ENCODE results near the gene KLF11.
"Not testable (repeated sequence)": the region's sequence is repeated elsewhere in the genome, so short reads cannot be mapped to it uniquely, and the experiment has no call there.

KLF11 gene

DNA sequence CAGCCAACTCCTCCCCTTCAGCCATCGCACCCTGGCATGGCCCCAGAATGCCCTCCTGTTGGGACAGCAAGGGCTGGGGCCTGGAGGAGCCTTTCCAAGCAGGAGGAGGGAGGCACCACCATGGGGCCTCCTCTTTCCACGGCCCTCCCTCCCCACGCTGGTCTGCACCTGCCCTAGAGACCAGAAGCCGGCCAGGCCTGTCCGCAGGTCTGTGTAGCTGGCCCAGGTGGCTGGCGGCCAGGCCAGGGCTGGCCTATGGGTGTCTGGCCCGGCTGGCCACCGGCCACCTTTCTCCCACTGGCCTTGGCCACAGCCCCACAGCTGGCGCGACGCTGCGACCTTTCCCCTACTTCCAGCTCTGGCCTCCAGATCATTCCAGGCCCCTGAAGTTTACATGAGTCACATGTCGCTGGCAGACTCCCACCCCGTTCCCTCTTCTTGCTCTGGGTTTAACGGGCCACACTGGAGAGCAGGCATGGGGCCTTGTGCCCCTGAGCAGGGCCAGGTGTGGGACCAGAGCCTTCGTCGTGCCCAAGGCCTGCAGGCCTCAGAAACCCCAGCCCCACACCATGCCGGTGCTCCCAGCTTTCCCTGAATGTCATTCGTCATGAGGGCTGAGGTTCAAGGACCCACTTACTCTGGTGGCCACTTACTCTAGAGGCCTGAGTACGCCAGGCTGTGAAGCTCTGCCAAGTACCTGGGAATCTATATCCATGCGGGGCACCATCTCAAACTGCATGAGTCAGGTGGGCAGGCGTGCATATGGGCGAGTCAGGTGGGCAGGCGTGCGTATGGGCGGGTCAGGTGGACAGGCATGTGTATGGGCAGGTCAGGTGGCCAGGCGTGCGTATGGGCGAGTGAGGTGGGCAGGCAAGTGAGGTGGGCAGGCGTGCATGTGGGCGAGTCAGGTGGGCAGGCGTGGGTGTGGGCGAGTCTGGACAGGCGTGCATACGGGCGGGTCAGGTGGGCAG, 33.3 kb upstream of the KLF11 start:
- no peak for DNase-seq

DNA sequence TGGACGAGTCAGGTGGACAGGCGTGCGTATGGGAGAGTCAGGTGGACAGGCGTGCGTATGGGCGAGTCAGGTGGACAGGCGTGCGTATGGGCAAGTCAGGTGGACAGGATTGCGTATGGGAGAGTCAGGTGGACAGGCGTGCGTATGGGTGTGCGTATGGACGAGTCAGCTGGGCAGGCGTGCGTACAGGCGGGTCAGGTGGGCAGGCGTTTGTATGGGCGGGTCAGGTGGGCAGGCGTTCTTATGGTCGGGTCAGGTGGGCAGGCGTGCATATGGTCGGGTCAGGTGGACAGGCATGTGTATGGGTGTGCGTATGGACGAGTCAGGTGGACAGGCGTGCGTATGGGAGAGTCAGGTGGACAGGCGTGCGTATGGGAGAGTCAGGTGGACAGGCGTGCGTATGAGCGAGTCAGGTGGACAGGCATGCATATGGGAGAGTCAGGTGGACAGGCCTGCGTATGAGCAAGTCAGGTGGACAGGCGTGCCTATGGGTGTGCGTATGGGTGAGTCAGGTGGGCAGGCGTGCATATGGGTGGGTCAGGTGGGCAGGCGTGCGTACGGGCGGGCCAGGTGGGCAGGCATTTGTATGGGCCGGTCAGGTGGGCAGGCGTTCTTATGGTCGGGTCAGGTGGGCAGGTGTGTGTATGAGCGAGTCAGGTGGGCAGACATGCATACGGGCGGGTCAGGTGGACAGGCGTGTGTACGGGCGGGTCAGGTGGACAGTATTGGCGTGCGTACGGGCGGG, 32.3 kb upstream of the KLF11 start:
- not testable (repeated sequence) for DNase-seq

DNA sequence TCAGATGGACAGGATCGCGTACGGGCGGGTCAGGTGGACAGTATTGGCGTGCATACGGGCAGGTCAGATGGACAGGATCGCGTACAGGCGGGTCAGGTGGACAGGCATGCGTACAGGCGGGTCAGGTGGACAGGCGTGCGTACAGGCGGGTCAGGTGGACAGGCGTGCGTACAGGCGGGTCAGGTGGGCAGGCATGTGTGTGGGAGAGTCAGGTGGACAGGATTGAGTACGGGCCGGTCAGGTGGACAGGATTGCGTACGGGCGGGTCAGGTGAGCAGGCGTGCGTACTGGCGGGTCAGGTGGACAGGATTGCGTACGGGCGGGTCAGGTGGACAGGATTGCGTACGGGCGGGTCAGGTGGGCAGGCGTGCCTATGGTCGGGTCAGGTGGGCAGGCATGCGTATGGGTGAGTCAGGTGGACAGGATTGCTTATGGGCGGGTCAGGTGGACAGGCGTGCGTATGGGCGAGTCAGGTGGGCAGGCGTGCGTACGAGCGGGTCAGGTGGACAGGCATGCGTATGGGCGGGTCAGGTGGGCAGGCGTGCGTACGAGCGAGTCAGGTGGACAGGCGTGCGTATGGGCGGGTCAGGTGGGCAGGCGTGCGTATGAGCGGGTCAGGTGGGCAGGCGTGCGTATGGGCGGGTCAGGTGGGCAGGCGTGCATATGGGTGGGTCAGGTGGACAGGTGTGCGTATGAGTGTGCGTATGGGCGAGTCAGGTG, 31.6 kb upstream of the KLF11 start:
- not testable (repeated sequence) for DNase-seq

DNA sequence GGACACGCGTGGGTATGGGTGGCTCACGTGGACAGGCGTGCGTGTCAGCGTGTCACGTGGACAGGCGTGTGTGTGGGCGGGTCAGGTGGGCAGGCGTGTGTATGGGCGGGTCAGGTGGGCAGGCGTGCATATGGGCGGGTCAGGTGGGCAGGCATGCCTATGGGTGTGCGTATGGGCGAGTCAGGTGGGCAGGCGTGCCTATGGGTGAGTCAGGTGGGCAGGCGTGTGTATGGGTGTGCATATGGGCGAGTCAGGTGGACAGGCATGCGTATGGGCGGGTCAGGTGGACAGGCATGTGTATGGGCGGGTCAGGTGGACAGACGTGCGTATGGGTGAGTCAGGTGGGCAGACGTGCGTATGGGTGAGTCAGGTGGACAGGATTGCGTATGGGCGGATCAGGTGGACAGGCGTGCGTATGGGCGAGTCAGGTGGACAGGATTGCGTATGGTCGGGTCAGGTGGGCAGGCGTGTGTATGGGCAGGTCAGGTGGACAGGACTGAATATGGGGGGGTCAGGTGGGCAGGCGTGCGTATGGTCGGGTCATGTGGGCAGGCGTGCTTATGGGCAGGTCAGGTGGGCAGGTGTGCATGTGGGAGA, 30.9 kb upstream of the KLF11 start:
- DNase-seq, result not testable (repeated sequence)

DNA sequence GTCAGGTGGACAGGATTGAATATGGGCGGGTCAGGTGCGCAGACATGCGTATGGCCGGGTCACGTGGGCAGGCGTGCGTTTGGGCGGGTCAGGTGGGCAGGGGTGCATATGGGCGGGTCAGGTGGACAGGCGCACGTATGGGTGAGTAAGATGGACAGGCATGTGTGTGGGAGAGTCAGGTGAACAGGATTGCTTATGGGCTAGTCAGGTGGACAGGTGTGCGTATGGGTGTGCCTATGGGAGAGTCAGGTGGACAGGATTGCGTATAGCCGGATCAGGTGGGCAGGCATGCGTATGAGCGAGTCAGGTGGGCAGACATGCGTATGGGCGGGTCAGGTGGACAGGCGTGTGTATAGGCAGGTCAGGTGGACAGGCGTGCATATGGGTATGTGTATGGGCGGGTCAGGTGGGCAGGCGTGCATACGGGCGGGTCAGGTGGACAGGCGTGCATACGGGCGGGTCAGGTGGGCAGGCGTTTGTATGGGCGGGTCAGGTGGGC, 30.3 kb upstream of the KLF11 start:
- no peak for DNase-seq

DNA sequence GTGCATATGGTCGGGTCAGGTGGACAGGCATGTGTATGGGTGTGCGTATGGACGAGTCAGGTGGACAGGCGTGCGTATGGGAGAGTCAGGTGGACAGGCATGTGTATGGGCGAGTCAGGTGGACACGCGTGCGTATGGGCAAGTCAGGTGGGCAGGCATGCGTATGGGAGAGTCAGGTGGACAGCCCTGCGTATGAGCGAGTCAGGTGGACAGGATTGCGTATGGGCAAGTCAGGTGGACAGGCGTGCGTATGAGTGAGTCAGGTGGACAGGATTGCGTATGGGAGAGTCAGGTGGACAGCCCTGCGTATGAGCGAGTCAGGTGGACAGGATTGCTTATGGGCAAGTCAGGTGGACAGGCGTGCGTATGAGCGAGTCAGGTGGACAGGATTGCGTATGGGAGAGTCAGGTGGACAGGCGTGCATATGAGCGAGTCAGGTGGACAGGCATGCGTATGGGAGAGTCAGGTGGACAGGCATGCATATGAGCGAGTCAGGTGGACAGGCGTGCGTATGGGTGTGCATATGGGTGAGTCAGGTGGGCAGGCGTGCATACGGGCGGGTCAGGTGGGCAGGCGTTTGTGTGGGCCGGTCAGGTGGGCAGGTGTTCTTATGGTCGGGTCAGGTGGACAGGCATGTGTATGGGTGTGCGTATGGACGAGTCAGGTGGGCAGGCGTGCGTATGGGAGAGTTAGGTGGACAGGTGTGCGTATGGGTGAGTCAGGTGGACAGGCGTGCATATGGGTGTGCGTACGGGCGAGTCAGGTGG, 29.5 kb upstream of the KLF11 start:
- not testable (repeated sequence) for DNase-seq

DNA sequence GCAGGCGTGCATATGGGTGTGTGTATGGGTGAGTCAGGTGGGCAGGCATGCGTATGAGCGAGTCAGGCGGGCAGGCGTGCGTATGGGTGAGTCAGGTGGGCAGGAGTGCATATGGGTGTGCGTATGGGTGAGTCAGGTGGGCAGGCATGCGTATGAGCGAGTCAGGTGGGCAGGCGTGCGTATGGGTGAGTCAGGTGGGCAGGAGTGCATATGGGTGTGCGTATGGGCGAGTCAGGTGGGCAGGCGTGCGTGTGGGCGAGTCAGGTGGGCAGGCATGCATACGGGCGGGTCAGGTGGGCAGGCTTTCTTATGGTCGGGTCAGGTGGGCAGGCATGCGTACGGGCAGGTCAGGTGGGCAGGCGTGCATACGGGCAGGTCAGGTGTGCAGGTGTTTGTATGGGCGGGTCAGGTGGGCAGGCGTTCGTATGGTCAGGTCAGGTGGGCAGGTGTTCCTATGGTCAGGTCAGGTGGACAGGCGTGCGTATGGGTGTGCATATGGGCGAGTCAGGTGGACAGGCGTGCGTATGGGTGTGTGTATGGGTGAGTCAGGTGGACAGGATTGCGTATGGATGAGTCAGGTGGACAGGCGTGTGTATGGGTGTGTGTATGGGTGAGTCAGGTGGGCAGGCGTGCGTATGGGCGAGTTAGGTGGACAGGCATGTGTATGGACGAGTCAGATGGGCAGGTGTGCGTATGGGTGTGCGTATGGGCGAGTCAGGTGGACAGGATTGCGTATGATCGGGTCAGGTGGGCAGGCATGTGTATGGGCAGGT, 28.7 kb upstream of the KLF11 start:
- no peak for DNase-seq

DNA sequence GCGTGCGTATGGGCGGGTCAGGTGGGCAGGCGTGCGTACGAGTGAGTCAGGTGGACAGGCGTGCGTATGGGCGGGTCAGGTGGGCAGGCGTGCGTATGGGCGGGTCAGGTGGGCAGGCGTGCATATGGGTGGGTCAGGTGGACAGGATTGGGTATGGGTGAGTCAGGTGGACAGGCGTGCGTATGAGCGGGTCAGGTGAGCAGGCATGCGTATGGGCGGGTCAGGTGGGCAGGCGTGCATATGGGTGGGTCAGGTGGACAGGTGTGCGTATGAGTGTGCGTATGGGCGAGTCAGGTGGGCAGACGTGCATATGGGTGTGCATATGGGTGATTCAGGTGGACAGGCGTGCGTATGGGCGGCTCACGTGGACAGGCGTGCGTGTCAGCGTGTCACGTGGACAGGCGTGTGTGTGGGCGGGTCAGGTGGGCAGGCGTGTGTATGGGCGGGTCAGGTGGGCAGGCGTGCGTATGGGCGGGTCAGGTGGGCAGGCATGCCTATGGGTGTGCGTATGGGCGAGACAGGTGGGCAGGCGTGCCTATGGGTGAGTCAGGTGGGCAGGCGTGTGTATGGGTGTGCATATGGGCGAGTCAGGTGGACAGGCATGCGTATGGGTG, 27.9 kb upstream of the KLF11 start:
- not testable (repeated sequence) for DNase-seq

DNA sequence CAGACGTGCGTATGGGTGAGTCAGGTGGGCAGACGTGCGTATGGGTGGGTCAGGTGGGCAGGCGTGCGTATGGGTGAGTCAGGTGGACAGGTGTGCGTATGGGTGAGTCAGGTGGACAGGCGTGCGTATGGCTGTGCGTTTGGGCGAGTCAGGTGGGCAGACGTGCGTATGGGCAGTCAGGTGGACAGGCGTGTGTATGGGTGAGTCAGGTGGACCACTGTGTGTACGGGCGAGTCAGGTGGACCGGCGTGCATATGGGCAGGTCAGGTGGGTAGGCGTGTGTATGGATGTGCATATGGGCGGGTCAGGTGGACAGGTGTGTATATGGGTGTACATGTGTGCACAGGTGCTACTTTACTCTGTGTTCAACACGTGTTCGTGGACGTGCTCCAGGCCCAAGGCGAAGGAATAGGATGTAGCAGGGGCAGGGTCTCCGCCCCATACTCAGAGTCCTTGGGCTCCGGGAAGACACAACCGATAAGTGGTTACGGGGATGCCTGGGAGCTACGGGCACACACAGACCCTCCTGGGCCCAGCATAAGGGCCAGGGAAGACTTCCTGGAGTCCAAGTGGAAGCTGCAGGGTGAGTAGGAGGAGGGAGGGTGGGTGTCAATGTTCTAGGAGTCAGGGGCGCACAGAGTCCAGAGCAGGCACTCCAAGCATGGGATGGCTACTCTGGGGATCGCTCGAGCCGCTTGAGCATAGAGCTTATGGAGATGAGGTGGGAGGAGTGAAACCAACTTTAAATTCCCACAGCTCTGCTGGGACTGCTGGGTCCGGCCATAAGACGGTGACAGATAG, 27.1 kb upstream of the KLF11 start:
- DNase-seq, result no peak

DNA sequence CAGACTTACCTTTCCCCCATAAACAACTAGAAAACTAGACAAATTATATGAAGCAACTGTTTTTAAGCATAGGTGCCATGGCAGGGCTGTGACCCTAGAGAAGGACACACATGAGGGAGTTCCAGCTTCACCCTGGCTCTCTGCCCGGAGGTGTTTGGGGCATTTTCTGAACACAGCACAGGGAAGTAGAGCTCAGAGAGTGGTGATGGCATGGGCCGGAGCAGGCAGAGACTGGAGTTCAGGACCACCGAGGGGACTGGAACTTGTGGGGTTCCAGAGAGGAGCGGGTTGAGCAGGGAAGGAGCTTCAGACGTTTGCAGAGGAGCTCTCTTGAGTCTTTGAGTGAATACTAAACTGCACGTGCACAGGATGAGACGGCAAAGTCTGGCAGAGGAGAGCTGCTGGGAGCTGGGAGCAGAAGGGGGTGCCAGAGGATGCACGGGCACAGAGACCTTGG, 26.5 kb upstream of the KLF11 start:
- no peak for DNase-seq

DNA sequence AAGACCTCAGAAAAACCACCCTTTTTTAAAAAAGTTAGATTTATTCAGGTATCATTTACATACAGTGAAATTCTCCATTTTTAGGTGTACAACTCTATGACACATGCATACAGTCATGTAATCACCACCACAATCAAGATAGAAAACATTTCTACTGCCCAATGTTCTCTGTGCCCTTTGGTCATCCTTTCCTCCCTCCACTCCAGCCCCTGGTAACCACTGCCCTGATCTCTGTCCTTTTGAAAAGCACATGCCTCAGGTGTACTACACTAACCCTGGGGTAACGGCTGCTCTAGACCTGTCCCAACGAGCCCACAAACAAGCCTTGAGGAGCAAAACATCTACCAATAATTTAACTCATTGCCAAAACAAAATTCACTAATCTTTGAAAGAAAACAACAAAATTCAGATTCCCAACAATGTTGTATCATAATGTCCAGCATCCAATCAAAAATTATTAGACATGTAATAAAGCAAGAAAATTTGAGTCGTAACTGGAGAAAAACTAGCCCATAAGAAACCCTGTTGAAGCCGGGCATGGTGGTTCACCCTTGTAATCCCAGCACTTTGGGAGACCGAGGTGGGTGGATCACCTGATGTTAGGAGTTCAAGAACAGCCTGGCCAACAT, 25.9 kb upstream of the KLF11 start:
- DNase-seq, result no peak

DNA sequence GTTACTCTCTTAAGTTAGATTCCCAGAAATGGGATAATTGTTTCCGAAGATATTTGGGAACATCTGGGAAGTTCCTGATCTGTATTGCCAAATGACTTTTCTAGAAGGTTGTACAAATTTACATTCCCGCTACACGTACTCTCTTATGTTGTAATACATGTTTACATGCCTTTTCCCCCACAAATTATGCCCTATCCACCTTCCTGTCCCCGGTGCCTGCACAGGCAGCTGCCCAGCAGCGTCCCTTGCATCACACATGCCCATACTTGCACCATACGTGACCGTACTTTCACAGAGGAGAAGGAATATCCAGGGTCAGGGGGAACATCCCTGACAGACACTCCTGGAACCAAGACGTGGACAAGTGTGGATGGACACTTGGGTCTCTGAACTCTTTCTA, 24.2 kb upstream of the KLF11 start:
- DNase-seq, result no peak

DNA sequence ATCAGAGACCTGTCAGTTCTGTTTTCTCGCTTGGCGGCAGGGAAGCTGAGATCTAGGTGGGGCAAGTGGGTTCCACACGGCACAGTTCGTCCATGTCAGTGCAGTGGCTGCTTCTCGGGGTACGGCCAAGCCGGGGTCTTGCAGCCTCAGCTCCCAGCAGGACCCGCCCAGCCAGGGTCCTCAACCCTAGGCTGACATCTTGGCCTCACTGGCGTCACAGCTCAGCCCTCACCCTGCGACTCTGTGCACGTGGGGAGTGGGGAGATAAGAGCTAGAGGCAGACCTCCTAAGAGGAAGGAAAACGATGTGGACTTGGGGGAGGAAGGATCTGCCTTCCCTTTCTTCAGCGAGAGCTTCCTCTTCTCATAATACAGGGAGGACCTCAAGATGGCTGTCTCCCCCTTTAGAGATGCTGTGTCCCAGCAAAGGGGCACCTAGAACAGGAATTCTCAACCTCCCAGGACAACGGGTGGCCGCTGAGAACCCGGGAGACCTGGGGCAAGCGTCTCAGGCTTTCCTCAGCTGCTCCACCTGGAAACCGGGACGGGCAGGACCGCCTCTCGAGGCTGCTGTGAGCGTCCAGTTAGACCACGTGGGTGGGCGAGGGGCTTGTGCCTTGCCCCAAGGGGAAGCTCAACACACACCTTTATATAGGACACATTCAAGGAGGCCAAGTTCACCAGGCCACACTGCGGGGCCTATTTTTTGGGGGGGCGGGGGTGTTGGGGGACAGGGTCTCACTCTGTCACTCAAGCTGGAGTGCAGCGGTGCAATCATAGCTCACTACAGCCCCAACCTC, 23.5 kb upstream of the KLF11 start:
- DNase-seq, result no peak

DNA sequence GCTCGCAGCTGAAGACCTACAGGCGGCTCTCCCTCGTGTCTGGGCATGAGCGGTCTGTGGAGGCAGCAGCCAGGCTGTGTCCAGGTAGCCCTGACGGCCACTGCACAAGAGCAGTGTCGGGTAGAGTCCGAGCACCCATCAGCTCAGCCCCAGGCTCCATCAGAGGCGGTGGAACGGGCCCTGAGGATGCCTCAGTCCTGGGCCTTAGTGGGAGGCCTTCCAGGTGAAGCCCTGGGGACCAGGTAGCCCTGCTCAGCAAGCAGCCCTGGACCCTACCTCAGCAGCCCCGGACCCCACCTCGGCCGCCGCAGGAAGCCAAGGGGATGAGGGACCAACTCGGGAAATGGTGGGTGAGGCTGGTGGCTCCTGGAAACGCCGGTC, 21.3 kb upstream of the KLF11 start:
- DNase-seq, result no peak

DNA sequence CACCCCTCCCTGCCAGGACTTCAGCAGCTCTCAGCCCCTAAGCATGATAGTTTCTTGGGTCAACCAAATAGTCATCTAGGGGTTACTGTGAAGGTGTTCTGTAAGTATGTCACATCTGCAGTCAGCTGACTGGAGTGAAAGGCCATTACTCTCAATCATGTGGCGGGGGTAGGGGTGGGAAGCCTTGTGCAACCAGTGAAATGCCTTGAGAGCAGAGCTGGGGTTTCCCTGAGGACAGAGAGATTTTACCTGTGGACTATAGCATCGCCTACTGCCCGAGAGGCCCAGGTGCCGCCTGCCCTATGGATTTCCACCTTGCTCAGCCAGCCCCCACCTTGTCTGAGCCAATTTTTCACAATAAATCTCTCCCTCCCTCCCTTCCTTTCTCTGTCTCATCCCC, 20.9 kb upstream of the KLF11 start:
- DNase-seq, result no peak

DNA sequence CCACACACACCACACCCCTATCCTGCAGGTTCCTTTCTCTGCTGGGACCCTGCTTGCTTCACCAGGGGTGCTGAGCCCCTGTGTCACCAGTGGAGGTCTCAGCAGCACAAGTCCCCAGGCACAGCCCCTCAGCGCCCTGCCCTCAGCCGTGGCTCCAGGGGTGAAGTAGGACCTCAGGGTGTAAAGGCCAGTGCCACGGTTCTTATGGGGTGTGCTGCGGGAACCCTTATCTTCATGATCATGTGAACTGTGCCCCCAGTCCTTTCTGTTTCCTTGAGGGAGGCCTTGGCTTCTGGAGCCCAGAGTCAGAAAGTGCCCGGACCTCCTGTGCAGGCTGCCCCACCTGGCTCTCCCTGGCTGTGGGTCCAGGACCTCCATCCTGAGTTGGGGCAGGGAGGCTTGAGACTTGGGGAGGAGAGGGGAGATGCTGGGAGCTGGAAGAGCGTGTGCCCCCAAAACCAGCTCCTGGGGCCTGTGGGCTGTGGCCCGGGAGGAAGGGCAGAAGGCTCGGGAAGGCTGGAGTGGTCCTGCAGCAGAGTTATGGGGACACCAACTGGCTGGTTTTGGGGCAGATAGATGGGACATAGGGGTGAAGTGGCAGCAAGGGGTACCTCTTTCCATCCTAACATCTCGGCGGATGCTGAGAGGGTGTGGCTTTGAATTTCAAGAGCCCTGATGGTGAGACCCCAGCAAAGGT, 20.2 kb upstream of the KLF11 start:
- DNase-seq, result no peak

DNA sequence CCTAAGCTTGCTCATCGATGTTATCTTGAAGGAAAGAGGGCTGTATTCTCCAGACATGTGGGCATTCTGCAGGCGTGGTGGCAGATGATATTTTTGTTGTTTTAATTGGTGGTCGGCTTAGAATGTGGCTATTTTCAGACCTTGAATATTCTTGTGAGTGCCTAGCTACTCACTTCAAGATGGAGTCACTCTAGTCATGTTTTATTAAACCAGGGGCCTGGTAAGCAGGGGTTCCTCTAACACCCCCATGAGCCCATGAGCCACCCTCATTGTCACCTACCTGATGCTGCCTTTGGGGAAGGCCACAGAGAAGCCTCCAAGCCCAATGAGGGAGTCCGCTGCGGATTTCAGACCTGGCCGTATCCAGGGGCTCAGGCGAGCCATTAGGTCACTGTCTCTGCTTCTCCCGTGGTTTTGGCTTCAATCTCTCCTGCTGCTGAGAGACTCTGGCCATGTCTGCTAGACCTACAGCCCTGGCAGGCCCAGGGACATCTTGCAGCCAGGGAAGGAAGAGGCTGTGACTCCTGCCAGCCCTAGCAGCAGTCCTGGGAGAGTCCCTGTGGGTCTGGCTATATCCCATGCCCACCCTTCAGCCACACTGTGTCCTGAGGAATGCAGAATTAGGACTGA, 16.3 kb upstream of the KLF11 start:
- no peak for DNase-seq
